HFFc6 (cell line): ENCODE data around the gene MED23. TPM values are rescaled to one million over a fixed set of nuclear protein-coding genes. Genes with fewer than 3 reads are reported as not detected.

Experiments used
- DNase-seq: peaks from one replicate; pipeline ENCODE4 v3.0.0-alpha.2; 2018
- H3K27ac Mint-ChIP-seq: 2 replicates; pipeline ENCODE4 v1.8.0; 2020; ENCODE audit warnings: mild to moderate bottlenecking, mixed read lengths
- H3K27me3 Mint-ChIP-seq: 2 replicates; pipeline ENCODE4 v1.8.0; 2021; ENCODE audit warnings: mild to moderate bottlenecking, moderate library complexity, mixed read lengths; ENCODE audit not compliant: insufficient read depth
- H3K36me3 Mint-ChIP-seq: 2 replicates; pipeline ENCODE4 v1.8.0; 2021; ENCODE audit warnings: low read depth, mixed read lengths
- H3K4me1 Mint-ChIP-seq: 2 replicates; pipeline ENCODE4 v1.8.0; 2020; ENCODE audit warnings: low read depth, mixed read lengths
- H3K4me3 Mint-ChIP-seq: 2 replicates; pipeline ENCODE4 v1.8.0; 2020; ENCODE audit warnings: mild to moderate bottlenecking, moderate library complexity, mixed read lengths
- H3K9me3 Mint-ChIP-seq: 2 replicates; pipeline ENCODE4 v1.8.0; 2020; ENCODE audit warnings: mild to moderate bottlenecking, mixed read lengths
- total RNA-seq, 6 experiments: library from RNA; stranded (reverse); fragmentation: NEBNext Ultra II Directional; extraction: Animal tissue kit (Norgen Biotek cat#: 25700); gene quantifications; 2 replicates in 1 of 6; 3 replicates in 5 of 6; pipeline ENCODE4 v1.2.3, GENCODE V29; 2021
- TF ChIP-seq, protein P1 (sequence below): fragments of 200-600 bp; sonication (generic); IDR thresholded peaks from 2 replicates; pipeline ENCODE4 v1.5.0; 2021; ENCODE audit warnings: antibody characterized with exemption, mild to moderate bottlenecking

The MED23 gene
- total RNA-seq, 6 experiments from 2014 or later: 20.5 to 27.3 (median 23.8) TPM

DNA sequence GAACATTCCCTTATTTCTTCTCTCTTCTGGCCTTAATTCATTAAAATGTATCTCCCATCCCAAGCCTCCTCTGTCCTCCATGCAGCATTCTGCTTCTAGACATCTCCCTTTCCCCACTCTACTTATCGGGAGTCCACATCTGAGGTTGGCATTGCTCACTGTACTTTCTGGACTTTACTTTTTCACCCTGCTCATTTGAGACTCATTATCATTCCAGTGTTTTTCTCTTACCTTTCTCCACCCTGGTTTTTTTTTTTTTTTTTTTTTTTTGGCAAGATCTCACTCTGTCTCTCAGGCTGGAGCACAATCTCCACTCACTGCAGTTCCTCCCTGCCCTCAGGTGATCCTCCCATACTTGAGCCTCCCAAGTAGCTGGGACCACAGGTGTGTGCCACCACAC lies 13.5 kb upstream of the MED23 start:
- Mint-ChIP-seq H3K27me3 (no peaks in the 10 kb centered on the region), H3K27ac (no peak overlapping the region), H3K4me1 (no peaks in the 10 kb centered on the region; the same call in 1 of the 2 replicates), H3K36me3 (no peaks in the 10 kb centered on the region), H3K4me3 (no peak overlapping the region), H3K9me3 (no peaks in the 10 kb centered on the region)
- no peak for DNase-seq
- TF ChIP-seq, protein P1, sequence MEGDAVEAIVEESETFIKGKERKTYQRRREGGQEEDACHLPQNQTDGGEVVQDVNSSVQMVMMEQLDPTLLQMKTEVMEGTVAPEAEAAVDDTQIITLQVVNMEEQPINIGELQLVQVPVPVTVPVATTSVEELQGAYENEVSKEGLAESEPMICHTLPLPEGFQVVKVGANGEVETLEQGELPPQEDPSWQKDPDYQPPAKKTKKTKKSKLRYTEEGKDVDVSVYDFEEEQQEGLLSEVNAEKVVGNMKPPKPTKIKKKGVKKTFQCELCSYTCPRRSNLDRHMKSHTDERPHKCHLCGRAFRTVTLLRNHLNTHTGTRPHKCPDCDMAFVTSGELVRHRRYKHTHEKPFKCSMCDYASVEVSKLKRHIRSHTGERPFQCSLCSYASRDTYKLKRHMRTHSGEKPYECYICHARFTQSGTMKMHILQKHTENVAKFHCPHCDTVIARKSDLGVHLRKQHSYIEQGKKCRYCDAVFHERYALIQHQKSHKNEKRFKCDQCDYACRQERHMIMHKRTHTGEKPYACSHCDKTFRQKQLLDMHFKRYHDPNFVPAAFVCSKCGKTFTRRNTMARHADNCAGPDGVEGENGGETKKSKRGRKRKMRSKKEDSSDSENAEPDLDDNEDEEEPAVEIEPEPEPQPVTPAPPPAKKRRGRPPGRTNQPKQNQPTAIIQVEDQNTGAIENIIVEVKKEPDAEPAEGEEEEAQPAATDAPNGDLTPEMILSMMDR: no peak

GRCh38 chr6:131640576-131640975 lies 12.5 kb upstream of the MED23 start:
- H3K4me1 Mint-ChIP-seq: peaks cover 7% of the 10 kb centered on the region; the same call in 1 of the 2 replicates
- H3K9me3 Mint-ChIP-seq: no peaks in the 10 kb centered on the region
- H3K27me3 Mint-ChIP-seq: peaks cover 2% of the 10 kb centered on the region; the same call in 1 of the 2 replicates
- DNase-seq: no peak
- H3K36me3 Mint-ChIP-seq: no peaks in the 10 kb centered on the region
- no peak overlapping the region for H3K4me3 Mint-ChIP-seq
- no peak overlapping the region for H3K27ac Mint-ChIP-seq
- TF ChIP-seq, protein P1: no peak

DNA sequence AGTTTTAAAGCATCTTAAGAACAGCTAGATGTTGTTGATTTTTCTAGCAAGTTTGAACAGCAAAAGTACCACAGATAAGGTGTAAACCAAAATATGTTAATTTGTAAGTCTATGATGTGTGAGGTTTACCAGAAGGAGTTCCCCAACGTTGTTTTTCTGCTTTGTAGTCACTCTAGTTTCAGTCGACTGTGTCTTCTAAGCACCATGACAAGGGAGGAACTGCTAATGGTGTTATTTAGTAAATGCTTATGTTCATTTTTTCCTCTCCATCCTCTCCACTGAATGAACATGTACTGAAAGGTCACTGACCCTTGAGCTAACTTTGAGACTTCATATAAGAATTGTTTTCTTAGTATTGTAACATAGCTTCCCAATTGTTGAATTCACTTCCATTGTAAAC lies 12.1 kb upstream of the MED23 start:
- H3K9me3 Mint-ChIP-seq: no peaks in the 10 kb centered on the region
- peaks cover 3% of the 10 kb centered on the region for H3K27me3 Mint-ChIP-seq
- H3K36me3 Mint-ChIP-seq: no peaks in the 10 kb centered on the region
- peaks cover 7% of the 10 kb centered on the region; the same call in 1 of the 2 replicates for H3K4me1 Mint-ChIP-seq
- DNase-seq: no peak
- TF ChIP-seq, protein P1: no peak
- H3K4me3 Mint-ChIP-seq: no peak overlapping the region
- H3K27ac Mint-ChIP-seq: no peak overlapping the region

DNA sequence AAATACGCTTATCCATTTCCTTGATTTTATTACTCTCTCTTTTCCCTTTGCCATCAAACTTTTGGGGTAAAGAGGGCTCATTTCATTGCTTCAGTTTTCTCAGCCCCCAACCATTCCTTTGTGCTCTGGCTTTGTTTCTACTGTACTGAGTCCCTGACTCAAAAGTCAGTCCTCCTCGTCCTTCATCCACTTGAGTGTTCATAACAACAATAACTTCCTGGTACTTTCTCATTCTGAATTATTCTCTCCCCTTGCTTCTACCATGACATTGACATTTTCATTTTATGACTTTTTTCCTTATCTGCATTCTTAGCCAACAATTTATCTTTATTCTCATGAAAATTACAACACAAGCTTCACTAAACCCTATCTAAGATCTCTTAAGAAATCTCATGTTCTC lies 10.0 kb upstream of the MED23 start:
- Mint-ChIP-seq H3K27ac (no peak overlapping the region), H3K27me3 (peaks cover 4% of the 10 kb centered on the region), H3K9me3 (no peaks in the 10 kb centered on the region), H3K4me3 (no peak overlapping the region), H3K4me1 (peaks cover 7% of the 10 kb centered on the region; the same call in 1 of the 2 replicates), H3K36me3 (no peaks in the 10 kb centered on the region)
- TF ChIP-seq, protein P1: no peak
- no peak for DNase-seq

- no peak within 1 kb of the TSS for H3K27ac Mint-ChIP-seq
- TF ChIP-seq, protein P1: no peak
- no peaks in the 10 kb centered on the region for H3K36me3 Mint-ChIP-seq
- H3K4me1 Mint-ChIP-seq: peaks cover 7% of the 10 kb centered on the region; the same call in 1 of the 2 replicates
- H3K9me3 Mint-ChIP-seq: no peaks in the 10 kb centered on the region
- H3K27me3 Mint-ChIP-seq: peaks cover 5% of the 10 kb centered on the region
- no peak within 1 kb of the TSS for H3K4me3 Mint-ChIP-seq
- no peak for DNase-seq
Measured at GRCh38 chr6:131636880-131637792, 9.1 kb upstream of the MED23 start, which contains the start of gene ENPP3. TSS of gene ENPP3 (plus strand) at chr6:131637302. CDS start at chr6:131637385, 83 bp downstream.
